ENCODE results near the gene OVCH2.

DNA sequence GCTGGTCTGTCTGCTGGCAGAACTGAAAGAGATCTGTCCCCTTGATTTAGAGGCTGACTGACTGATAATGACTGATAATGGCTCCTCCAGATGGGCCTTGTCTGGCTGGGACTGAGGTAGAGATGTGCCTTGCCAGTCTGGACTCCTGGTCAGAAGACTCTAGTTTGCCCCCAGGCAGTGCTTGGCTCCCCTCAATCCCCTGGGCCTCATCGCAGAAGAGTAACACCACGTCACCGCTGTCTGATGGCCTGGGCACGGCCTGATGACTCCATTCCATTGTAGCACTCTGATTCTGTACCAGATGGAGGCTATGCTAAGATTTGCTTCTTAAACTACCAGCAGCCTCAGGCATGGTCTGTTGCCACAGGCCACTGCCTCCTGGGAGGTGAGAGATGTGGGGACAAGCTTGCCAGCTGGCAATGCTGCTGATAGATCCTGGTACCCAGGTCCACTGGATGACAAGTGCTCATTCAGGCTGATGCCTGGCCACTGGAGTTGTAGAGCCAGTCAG is 52.0 kb downstream of the OVCH2 start:
- no peak for TF ChIP-seq RXRA (IDR thresholded peaks at IDR 0.05)
- TF ChIP-seq RAD21 (IDR thresholded peaks at IDR 0.05) = no peak
- no peak for TF ChIP-seq YY1 (IDR thresholded peaks at IDR 0.05)
- TF ChIP-seq, protein P1, sequence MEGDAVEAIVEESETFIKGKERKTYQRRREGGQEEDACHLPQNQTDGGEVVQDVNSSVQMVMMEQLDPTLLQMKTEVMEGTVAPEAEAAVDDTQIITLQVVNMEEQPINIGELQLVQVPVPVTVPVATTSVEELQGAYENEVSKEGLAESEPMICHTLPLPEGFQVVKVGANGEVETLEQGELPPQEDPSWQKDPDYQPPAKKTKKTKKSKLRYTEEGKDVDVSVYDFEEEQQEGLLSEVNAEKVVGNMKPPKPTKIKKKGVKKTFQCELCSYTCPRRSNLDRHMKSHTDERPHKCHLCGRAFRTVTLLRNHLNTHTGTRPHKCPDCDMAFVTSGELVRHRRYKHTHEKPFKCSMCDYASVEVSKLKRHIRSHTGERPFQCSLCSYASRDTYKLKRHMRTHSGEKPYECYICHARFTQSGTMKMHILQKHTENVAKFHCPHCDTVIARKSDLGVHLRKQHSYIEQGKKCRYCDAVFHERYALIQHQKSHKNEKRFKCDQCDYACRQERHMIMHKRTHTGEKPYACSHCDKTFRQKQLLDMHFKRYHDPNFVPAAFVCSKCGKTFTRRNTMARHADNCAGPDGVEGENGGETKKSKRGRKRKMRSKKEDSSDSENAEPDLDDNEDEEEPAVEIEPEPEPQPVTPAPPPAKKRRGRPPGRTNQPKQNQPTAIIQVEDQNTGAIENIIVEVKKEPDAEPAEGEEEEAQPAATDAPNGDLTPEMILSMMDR (IDR thresholded peaks at IDR 0.05; ENCODE audit: low read depth, low read length, missing input control) = no peak
- no peak for TF ChIP-seq JUND (IDR thresholded peaks at IDR 0.05)
- no peak for TF ChIP-seq SP1 (IDR thresholded peaks at IDR 0.05)
